T-helper 2 cell treated with Interferon-gamma antibody and Interleukin-4, amounts not matched to agents 100 ng/mL and 5 ng/mL, for 36 hours (primary cell): Measurements from ENCODE around the gene UQCRH. TPM values are rescaled to one million over a fixed set of nuclear protein-coding genes. Genes with fewer than 3 reads are reported as not detected.
"Not testable (repeated sequence)": the region's sequence is repeated elsewhere in the genome, so short reads cannot be mapped to it uniquely, and the experiment has no call there.

Experiments
- intact Hi-C: fragments of 100-400 bp; cut with micrococcal nuclease; formaldehyde crosslinking; loops from one replicate; pipeline ENCODE4 v1.15.1; 2023
- total RNA-seq: library from RNA; stranded (reverse); gene quantifications from 2 replicates; pipeline ENCODE4 v1.2.3, GENCODE V29; 2022

Gene UQCRH
- total RNA-seq, 1 donor from 2014 or later, result 283 TPM

- intact Hi-C loops, result no loop called here
Observed at GRCh38 chr1:46333300-46334029, 30.0 kb downstream of the UQCRH start.

- intact Hi-C loops, result no loop called here
Observed at GRCh38 chr1:46334030-46334384, 30.5 kb downstream of the UQCRH start.

- intact Hi-C loops, result no loop called here
Observed at GRCh38 chr1:46335081-46335480, 31.6 kb downstream of the UQCRH start.

GRCh38 chr1:46337409-46337808, 33.9 kb downstream of the UQCRH start:
- intact Hi-C loops, result not testable (repeated sequence)

- intact Hi-C loops, result loop anchor here (1.0 kb wide), 2 partner anchors 37 to 93 kb away; partner anchors contain the start of genes LRRC41, RAD54L and UQCRH
Observed at GRCh38 chr1:46340404-46341221, 37.1 kb downstream of the UQCRH start, which contains the start of gene NSUN4. Gene NSUN4 (plus strand): TSS chr1:46340807. CDS start chr1:46340827, 20 bp downstream.

GRCh38 chr1:46341222-46342083, 38.0 kb downstream of the UQCRH start:
- intact Hi-C loops, result loop anchor here (1.0 kb wide), 1 partner anchor 94 kb away; the partner anchor contains the start of gene RAD54L

- intact Hi-C loops, result no loop called here
Observed at GRCh38 chr1:46342084-46342656, 38.7 kb downstream of the UQCRH start.

GRCh38 chr1:46342677-46343350, 39.3 kb downstream of the UQCRH start:
- intact Hi-C loops, result no loop called here

GRCh38 chr1:46343351-46343695, 39.8 kb downstream of the UQCRH start:
- intact Hi-C loops, result no loop called here

GRCh38 chr1:46343705-46344104, 40.2 kb downstream of the UQCRH start:
- intact Hi-C loops, result no loop called here

GRCh38 chr1:46344481-46344880, 41.0 kb downstream of the UQCRH start:
- intact Hi-C loops, result no loop called here

- intact Hi-C loops, result no loop called here
Observed at GRCh38 chr1:46345281-46345680, 41.8 kb downstream of the UQCRH start.

GRCh38 chr1:46352363-46352762, 48.9 kb downstream of the UQCRH start:
- intact Hi-C loops, result no loop called here

GRCh38 chr1:46355920-46356319, 52.4 kb downstream of the UQCRH start:
- intact Hi-C loops, result not testable (repeated sequence)

GRCh38 chr1:46362158-46362557, 58.7 kb downstream of the UQCRH start:
- intact Hi-C loops, result no loop called here

- intact Hi-C loops, result no loop called here
Observed at GRCh38 chr1:46363121-46363520, 59.6 kb downstream of the UQCRH start.

GRCh38 chr1:46364612-46365011, 61.1 kb downstream of the UQCRH start:
- intact Hi-C loops, result no loop called here

GRCh38 chr1:46365796-46366195, 62.3 kb downstream of the UQCRH start:
- intact Hi-C loops, result not testable (repeated sequence)
